Duodenal mucosa (tissue), 2 donors: ENCODE measurements around the gene ETNPPL.
A peak's percentile ranks its signal among the peaks of the same experiment; 100 is the strongest.

Experiments used
- H3K27ac ChIP-seq: one replicate; pipeline ENCODE4 v1.7.0; 2013; ENCODE audit warnings: low read depth, low read length
- H3K27me3 ChIP-seq, 2 donors: one replicate each; pipeline ENCODE4 v1.7.0; 2013; ENCODE audit warnings: low read length in 2 of 2, control low read depth in 1 of 2; ENCODE audit not compliant: insufficient read depth in 2 of 2, control insufficient read depth in 1 of 2
- H3K36me3 ChIP-seq, 2 donors: one replicate each; pipeline ENCODE4 v1.7.0; 2013; ENCODE audit warnings: low read length in 2 of 2, control low read depth in 1 of 2; ENCODE audit not compliant: insufficient read depth in 2 of 2, control insufficient read depth in 1 of 2
- H3K4me1 ChIP-seq, 2 donors: one replicate each; pipeline ENCODE4 v1.7.0; 2013; ENCODE audit warnings: low read length in 2 of 2, control low read depth in 1 of 2; ENCODE audit not compliant: insufficient read depth in 2 of 2, control insufficient read depth in 1 of 2
- H3K4me3 ChIP-seq, 2 donors: one replicate each; pipeline ENCODE4 v1.7.0; 2013; ENCODE audit warnings: low read length in 2 of 2, low read depth in 1 of 2
- H3K9ac ChIP-seq, 2 donors: one replicate each; pipeline ENCODE4 v1.7.0; 2013; ENCODE audit warnings: low read length in 2 of 2, low read depth in 1 of 2
- H3K9me3 ChIP-seq, 2 donors: one replicate each; pipeline ENCODE4 v1.7.0; 2013; ENCODE audit warnings: low read length in 2 of 2, control low read depth in 1 of 2; ENCODE audit not compliant: control insufficient read depth in 1 of 2

ETNPPL gene

DNA sequence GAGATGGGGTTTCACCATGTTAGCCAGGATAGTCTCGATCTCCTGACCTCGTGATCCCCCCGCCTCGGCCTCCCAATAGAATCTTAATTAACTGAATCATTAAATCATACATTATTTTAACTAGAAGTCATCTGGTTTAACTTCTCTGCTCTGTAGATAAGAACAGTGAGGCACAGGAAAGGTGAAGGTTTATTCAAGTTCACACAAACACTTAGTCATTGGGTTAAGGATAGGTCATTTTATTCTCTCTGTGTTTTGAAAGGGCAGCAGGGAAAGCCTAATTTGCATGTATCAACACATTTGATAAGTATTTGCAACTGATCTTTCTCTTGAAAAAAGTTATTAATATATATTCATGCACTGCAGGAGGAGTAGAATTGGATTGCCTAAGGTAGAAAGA, 1.1 kb upstream of the ETNPPL start:
- H3K36me3 ChIP-seq: no peaks in the 10 kb centered on the region
- peaks cover 19 to 22% of the 10 kb centered on the region in 2 donors for H3K27me3 ChIP-seq
- H3K27ac ChIP-seq: no peak overlapping the region
- H3K9me3 ChIP-seq: no peaks in the 10 kb centered on the region
- H3K4me1 ChIP-seq: peaks cover 0 to 12% of the 10 kb centered on the region in 2 donors
- H3K9ac ChIP-seq: no peak overlapping the region
- H3K4me3 ChIP-seq: no peak overlapping the region

DNA sequence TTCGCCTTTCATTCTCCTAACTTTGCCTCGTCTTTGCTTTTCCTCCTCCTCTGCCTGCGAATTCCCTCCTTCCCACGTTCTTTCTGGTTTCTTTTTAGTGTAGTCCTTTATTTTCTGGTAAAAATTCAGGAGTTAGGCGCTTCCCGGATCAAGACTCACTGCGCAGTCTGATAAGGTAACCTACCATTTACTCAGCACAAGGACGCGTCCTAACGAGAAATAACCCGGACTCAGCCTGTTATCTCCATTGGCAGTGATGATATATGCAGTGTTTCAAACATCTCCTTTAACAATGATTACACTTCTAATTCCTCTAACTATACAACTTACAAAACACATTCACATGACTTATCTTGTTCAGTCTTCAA, 357 bp upstream of the ETNPPL start:
- Histone ChIP-seq H3K4me1 (peaks cover 0 to 12% of the 10 kb centered on the region in 2 donors), H3K9me3 (no peaks in the 10 kb centered on the region), H3K4me3 (peak overlapping the region; percentile 68), H3K36me3 (no peaks in the 10 kb centered on the region), H3K27ac (no peak overlapping the region), H3K27me3 (peaks cover 19 to 22% of the 10 kb centered on the region in 2 donors), H3K9ac (no peak overlapping the region)

DNA sequence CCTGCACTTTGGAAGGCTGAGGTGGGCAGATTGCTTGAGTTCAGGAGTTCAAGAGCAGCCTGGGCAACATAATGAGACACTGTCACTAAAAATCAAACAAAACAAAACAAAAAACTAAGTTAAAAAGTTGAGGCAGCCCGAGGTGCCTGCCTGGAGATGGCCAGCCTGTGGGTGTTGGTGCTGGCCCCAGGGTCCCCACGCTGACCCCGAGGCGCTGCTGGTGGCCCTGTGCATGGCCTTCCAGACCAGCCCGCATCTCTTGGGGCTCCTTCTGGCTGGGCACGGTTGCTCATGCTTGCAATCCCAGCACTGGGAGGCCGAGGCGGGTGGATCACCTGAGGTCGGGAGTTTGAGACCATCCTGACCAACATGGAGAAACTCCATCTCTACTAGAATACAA, 4.4 kb downstream of the ETNPPL start:
- H3K9ac ChIP-seq: no peak overlapping the region
- no peaks in the 10 kb centered on the region for H3K9me3 ChIP-seq
- H3K27ac ChIP-seq: no peak overlapping the region
- H3K4me3 ChIP-seq: no peak overlapping the region
- no peaks in the 10 kb centered on the region for H3K36me3 ChIP-seq
- H3K27me3 ChIP-seq: peaks cover 13 to 22% of the 10 kb centered on the region in 2 donors
- peaks cover 0 to 12% of the 10 kb centered on the region in 2 donors for H3K4me1 ChIP-seq

DNA sequence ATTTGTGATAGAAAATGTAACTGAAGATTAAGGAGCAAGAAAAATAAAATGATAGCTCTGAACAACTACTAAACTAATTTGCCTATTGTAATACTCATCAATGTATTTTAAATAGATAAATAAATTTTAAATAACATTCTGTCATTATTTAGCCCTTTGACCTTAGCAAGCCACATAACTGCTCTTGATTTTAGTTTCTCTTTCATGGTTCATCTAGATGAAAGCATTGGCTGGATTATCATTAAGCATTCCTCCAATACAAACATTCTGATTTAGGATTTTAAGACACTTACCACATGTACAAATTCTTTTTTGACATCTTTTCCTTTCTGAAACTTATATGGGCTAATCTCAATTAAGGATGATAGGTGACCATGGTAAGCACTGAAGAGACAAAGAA, 8.5 kb downstream of the ETNPPL start:
- Histone ChIP-seq H3K27me3 (no peaks in the 10 kb centered on the region), H3K9me3 (no peaks in the 10 kb centered on the region), H3K9ac (no peak overlapping the region), H3K4me1 (no peaks in the 10 kb centered on the region), H3K4me3 (no peak overlapping the region), H3K27ac (no peak overlapping the region), H3K36me3 (no peaks in the 10 kb centered on the region)

DNA sequence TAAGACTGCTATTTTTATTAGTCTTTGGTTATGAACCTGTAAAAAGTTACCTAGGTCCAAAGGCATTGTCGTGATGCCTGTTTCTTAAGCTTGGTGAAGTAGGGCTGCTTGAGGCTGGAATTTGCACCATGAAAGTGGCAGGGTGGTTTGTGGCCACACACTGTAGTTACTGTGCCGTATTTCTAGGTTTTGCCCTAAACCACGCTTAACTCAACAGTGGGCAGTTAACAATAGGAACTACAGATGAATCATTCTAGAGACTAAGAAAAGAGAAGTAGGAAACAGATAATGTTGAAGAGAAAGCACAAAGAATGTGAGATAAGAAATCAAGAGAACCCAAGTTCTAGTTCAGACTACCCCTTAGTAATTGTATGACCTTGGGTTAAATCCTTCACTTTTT, 11.5 kb downstream of the ETNPPL start:
- no peak overlapping the region for H3K27ac ChIP-seq
- H3K36me3 ChIP-seq: no peaks in the 10 kb centered on the region
- no peaks in the 10 kb centered on the region for H3K27me3 ChIP-seq
- no peak overlapping the region for H3K9ac ChIP-seq
- H3K4me1 ChIP-seq: no peaks in the 10 kb centered on the region
- no peak overlapping the region for H3K4me3 ChIP-seq
- no peaks in the 10 kb centered on the region for H3K9me3 ChIP-seq

DNA sequence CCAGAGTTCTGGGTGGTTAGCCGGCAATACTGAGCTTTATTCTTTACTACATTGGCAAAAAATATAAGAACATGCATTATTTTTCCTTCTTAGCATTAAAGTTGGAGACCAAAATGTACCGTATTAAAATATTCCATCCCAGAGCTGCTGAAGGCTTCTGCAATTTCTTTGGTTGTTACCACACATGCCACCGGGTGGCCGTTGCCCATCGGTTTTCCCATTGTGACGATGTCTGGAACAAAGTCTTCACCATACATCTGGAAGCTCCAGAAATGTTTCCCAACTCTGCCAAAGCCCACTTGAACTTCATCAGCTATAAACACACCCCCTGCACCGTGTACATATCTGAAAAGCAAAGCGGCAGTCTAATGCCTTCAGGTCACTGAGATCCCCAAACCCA, 13.7 kb downstream of the ETNPPL start:
- Histone ChIP-seq H3K4me1 (no peaks in the 10 kb centered on the region), H3K36me3 (no peaks in the 10 kb centered on the region), H3K4me3 (no peak overlapping the region), H3K9ac (no peak overlapping the region), H3K27ac (no peak overlapping the region), H3K9me3 (no peaks in the 10 kb centered on the region), H3K27me3 (no peaks in the 10 kb centered on the region)

DNA sequence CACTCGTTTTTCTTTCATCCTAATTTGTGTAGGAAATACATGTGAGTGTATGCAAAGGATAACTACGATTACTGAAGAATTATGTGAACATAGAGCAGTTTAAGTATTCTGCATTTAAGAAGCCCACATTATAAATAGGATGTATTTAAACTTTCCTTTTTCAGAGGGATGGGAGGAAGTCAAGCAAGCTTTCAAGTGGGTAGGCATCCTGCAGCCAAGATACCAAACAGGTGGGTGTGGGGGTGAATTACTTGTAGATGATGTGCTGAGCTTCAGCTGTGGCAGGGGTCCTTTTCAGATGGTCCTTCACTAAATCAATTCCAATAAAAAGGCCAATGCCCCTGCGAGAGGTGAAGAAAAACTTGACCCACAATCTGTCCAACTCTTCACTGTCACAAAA, 16.3 kb downstream of the ETNPPL start:
- no peaks in the 10 kb centered on the region for H3K9me3 ChIP-seq
- H3K36me3 ChIP-seq: no peaks in the 10 kb centered on the region
- no peak overlapping the region for H3K27ac ChIP-seq
- H3K9ac ChIP-seq: no peak overlapping the region
- H3K4me3 ChIP-seq: no peak overlapping the region
- no peaks in the 10 kb centered on the region for H3K4me1 ChIP-seq
- no peaks in the 10 kb centered on the region for H3K27me3 ChIP-seq

DNA sequence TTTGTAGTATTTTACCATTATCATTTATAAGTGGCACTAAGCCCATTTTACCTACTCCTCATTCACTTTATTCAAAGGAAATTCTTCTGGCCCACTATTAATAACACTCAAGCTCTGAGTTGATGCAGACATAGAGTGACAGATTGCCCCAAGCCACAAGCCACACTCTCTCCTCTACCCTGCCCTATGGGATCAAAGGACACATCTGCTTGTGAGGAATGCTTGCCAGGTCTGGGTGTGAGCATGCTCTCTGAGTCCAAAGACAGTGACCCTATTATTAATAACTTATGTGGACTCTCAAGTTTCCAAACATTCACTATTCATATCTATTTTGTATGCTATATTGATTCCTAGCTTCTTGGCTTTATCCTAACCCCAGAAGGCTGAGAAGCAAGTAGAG, 18.5 kb downstream of the ETNPPL start:
- Histone ChIP-seq H3K4me3 (no peak overlapping the region), H3K9me3 (no peaks in the 10 kb centered on the region), H3K4me1 (no peaks in the 10 kb centered on the region), H3K27me3 (no peaks in the 10 kb centered on the region), H3K36me3 (no peaks in the 10 kb centered on the region), H3K9ac (no peak overlapping the region), H3K27ac (no peak overlapping the region)

DNA sequence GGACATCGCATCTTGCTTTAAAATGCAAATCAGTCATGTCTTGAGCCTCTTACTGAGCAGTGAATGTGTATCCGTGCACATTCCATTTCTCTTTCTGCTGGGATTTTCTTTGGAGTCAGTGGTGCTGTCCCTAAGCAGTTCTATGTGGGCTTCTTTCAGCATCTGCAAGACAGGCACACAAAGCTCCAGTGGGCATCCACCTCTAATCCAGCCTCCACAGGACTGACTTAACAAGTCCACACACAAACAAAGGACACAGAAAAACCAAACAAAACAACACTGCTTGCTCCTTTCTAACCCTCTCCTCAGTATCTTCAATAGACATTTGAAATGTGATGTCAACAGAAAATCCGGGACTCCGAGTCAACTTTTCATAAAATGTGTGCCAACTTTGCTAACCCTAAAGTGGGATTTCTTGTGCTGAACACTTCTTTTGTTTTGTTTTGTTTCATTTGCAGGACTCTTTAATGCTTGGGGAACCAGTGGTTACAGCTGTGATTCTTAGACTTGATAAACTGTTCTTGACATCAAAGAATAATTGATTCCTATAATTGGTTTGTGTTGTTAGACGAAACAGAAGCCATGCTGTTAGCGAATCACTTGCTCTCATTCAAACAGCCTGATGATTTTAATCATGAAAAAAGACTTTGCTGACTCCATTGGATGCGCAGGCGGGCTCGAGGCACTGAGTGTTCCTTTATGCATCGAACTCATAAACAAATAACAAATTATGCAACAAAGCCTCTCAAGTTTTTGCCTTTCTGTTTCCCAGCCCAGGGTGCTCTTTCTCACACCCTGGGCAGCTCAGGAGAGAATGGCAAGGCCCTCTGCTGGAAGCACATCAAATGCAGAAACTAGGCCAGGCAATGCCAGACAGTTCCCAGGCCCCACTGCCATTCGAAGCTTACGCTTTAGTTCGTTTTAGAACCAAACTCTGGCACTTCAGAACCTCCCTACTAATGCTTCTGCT, 20.1 kb downstream of the ETNPPL start:
- Histone ChIP-seq H3K4me3 (no peak overlapping the region), H3K36me3 (no peaks in the 10 kb centered on the region), H3K27me3 (no peaks in the 10 kb centered on the region), H3K9me3 (no peaks in the 10 kb centered on the region), H3K4me1 (no peaks in the 10 kb centered on the region), H3K9ac (no peak overlapping the region), H3K27ac (no peak overlapping the region)

DNA sequence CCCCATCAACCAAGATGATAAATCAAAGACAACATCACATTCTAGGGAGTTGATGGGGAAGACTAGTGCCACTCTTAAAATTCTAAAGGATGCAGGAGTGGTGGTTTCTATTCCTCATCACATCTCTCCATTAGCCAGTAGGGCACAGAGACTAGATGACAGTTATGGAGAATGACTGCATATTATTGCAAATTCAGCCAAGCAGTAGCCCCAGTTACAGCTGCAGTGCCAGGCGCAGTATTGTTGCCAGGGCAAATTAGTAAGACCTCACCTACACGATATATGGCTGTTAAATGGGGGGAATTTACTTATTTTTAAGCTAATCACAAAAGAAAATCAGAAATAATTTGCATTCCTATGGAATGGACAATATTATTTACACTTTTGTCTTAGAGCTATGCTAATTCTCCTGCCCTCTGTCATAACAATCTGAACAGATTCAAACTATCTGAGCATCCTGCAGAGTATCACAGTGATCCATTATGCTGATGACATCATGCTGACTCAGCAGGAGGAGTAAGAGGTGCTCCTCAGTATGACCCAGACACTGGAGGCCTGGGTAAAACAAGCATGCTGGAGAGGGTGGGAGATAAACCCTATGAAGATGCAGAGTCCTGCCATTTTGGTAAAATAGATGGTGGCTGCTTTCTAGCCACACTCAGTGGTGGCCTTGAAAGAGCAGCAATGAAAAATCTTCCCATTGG, 24.7 kb downstream of the ETNPPL start:
- Histone ChIP-seq H3K9ac (no peak overlapping the region), H3K9me3 (no peaks in the 10 kb centered on the region), H3K36me3 (no peaks in the 10 kb centered on the region), H3K4me1 (no peaks in the 10 kb centered on the region), H3K4me3 (no peak overlapping the region), H3K27me3 (no peaks in the 10 kb centered on the region), H3K27ac (no peak overlapping the region)
